GM19193 (cell line): Measurements from ENCODE around the gene SSBP3.

Source experiments
- POLR2A ChIP-seq: IDR thresholded peaks from 4 replicates; pipeline ENCODE4 v1.6.1; 2011; ENCODE audit not compliant: insufficient read depth, insufficient read length; ENCODE audit errors: extremely low read depth

The SSBP3 gene

DNA sequence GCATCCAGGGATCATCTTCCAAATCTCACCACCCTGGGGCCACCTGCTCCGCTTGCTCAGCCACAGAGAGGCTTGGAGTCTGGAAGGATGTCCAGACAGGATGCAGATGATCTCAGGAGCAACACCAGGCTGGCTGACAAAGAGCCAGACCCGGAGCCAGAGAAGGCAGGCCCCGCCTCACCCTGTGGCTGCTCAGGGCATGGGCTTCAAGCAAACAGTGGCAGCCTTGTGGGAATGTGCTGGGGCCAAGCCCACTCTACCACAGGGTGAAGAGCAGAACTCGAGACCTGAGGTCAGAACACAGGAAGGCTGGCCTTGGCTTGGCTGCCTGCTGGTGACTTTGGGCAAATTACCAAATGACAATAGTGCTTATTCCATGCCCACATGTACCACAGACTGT is 160.7 kb downstream of the SSBP3 start:
- TF ChIP-seq POLR2A = no peak

GRCh38 chr1:54244655-54245054 is 161.5 kb downstream of the SSBP3 start:
- TF ChIP-seq POLR2A = no peak

GRCh38 chr1:54243022-54243421 is 163.2 kb downstream of the SSBP3 start:
- TF ChIP-seq POLR2A = no peak

DNA sequence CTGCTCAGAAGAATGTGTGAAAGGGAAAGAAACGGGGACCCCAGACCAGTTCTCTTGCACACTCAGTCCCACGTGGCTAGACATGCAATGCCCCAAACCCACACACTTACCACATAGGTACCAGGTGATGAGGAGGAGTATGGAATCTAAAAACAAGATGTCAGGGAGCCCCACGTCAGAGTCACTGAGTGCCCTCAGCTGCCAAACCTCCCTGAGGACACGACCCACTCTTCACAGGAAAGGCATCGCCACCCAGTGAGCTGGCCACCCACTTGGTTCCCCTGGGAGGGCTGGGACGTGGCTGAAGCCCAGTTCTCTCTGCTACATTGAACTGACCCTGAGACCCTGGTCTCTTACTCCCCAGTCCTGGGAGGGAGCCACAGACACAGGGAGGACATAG is 164.8 kb downstream of the SSBP3 start:
- TF ChIP-seq POLR2A = no peak

DNA sequence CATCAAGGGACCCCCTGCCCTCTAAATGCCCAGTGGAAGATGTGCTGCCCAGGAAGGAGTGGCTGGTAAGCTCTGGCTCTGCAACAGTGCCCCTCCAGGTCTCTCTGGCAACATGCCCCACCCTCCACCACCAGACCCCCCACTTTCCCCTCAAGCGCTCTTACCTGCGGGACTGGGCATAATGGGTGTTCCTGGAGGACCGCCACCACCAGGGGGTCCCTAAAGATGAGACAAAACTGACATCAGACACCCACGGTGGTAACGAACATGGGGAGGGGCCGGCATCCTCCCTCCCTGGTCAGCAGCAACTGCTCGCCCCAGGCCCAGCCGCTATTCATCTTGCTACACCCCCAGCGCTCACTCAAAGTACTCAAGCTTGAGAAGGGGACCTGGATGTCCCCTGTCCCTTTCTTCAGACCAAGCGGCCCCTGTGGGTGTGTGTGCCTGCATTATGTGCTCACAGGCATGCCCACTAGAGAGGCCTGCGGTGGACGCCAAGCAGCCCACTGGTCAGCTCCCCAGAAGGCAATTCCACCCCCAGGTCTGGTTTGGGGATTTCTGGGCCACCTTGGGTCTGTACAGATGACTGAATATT is 165.4 kb downstream of the SSBP3 start:
- TF ChIP-seq POLR2A = no peak

- TF ChIP-seq POLR2A = no peak
Measured at GRCh38 chr1:54239631-54240031, 166.6 kb downstream of the SSBP3 start.

- TF ChIP-seq POLR2A = no peak
Measured at GRCh38 chr1:54239035-54239383, 167.2 kb downstream of the SSBP3 start.

GRCh38 chr1:54238353-54239034 is 167.7 kb downstream of the SSBP3 start:
- no peak for TF ChIP-seq POLR2A

GRCh38 chr1:54237586-54237985 is 168.6 kb downstream of the SSBP3 start:
- no peak for TF ChIP-seq POLR2A

- no peak for TF ChIP-seq POLR2A
Measured at GRCh38 chr1:54234284-54234683, 171.9 kb downstream of the SSBP3 start.

- TF ChIP-seq POLR2A = no peak
Measured at GRCh38 chr1:54230507-54231339, 175.5 kb downstream of the SSBP3 start.

DNA sequence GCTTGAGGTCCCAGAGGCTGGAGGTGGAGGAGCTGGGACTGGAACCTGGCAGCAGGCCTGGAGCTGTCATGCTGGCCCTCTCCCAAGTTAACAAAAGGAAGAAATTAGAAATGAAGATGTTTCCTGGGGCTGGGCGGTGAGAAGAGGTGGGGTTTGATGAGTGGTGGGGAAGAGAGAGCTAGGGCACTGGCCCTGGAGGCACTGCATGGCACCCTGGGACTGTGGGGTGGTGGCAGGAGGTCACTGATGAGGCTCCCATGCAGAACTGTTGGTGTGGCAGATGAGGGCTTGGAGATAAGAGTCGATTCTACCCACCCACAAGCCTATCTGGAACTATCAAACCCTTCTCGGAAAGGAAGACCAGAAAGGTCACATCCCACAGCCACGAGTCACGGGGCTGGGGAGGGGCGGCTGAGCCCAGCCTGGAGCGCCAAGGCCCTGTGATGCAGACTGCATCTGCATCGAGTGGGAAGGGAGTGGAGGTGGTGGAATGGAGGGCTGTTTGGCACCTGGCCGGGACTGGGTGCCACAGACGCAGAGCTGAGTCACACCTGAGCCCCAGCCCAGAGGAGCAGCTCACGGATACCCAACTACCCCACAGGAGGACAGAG is 176.8 kb downstream of the SSBP3 start:
- TF ChIP-seq POLR2A = no peak

DNA sequence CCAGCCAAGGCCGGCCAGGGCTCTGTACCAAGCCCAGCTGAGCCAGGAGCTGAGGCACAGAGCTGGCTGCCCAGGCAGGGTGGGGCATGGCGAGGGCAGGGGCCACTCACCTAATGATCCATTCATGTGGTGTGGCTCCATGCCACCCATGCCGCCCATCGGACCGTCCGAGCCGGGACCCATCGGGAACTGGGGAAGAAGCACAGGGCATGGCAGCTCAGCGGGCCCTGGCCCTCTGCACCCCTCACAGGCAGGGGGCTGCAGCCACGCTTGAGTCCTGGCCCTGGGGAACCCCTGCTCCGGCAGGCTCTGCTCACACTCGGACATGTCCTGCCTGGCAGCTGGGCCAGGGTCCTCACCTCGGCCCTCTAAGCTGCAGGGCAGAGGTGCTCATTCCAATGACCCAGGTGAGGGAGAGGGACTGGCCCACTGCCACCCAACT is 177.5 kb downstream of the SSBP3 start:
- TF ChIP-seq POLR2A = no peak

DNA sequence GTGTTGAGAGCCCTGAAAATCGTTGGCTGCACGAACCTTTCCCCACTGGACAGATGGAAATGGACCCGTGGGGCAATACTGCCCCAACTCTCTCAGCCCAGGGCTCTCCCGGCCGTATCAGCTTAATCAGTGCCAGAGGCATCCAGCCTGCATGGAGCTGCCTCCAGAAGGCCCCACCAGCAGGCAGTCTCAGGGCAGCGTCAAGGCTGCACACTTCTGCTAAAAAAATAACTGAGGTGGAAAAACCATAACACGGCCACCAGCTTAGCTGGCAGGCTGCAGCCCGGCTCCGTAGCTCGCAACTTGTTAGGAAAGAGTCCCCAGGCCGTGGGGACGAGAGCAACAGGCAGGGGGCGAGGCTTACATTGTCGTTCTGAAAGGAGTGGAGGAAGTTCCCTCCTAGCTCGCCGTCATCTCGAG is 178.3 kb downstream of the SSBP3 start:
- no peak for TF ChIP-seq POLR2A

DNA sequence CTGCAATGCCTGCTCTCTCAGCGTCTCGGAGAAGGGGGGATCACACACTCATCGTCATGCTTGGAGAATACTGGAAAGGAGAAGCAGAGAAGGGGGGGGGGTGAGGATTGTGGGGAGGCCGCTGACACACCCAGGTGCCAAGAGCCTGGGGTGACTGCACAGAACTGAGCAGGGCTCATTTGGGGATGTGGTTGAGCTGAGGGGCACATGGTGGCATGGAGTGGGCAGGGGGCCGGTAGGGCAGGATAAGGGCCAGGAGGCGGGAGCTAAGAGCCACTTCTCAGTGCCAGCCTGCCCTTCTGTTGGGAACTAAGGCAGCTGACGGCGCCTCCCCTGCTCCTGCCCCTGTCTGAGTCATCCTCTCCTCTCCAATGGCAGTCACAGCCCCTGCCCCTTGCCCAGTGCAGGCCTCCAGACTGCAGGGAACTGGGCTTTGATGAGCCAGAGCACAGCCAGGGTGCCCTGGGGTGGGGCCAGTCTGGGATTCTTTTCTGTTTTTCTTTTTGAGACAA is 179.0 kb downstream of the SSBP3 start:
- no peak for TF ChIP-seq POLR2A

GRCh38 chr1:54225986-54226559 is 180.1 kb downstream of the SSBP3 start:
- TF ChIP-seq POLR2A = no peak

GRCh38 chr1:54225378-54225777 is 180.8 kb downstream of the SSBP3 start:
- no peak for TF ChIP-seq POLR2A
